Gastroesophageal sphincter (tissue), 4 donors: ENCODE measurements around the gene SMAGP. TPM values are rescaled to one million over a fixed set of nuclear protein-coding genes. Genes with fewer than 3 reads are reported as not detected.
A peak's percentile ranks its signal among the peaks of the same experiment; 100 is the strongest.
"Not testable (repeated sequence)": the region's sequence is repeated elsewhere in the genome, so short reads cannot be mapped to it uniquely, and the experiment has no call there.

Source experiments
- ATAC-seq: fragments of 150-250 bp; one replicate; pipeline ENCODE4 v1.9.1; 2016; ENCODE audit warnings: mild to moderate bottlenecking, moderate library complexity
- H3K27ac ChIP-seq, 4 donors: fragments of 200-600 bp; sonication (generic) in 3 of 4; 1 replicate in 3 of 4; 2 replicates in 1 of 4; pipeline ENCODE4 v1.5.1; 2016 to 2019
- H3K27me3 ChIP-seq: fragments of 200-600 bp; sonication (generic); one replicate; pipeline ENCODE4 v1.5.1; 2019
- H3K36me3 ChIP-seq, 2 donors: fragments of 200-600 bp; sonication (generic); one replicate each; pipeline ENCODE4 v1.5.1; 2019; ENCODE audit warnings: control low read depth in 1 of 2
- H3K4me1 ChIP-seq, 3 donors: fragments of 200-600 bp; sonication (generic); 1 replicate in 2 of 3; 2 replicates in 1 of 3; pipeline ENCODE4 v1.5.1; 2016 to 2019; ENCODE audit warnings: control low read depth in 2 of 3
- H3K4me3 ChIP-seq, 2 donors: fragments of 200-600 bp; sonication (generic); one replicate each; pipeline ENCODE4 v1.5.1; 2019; ENCODE audit warnings: mild to moderate bottlenecking in 1 of 2, moderate library complexity in 1 of 2
- H3K9me3 ChIP-seq, 3 donors: fragments of 200-600 bp; sonication (generic); one replicate each; pipeline ENCODE4 v1.5.1; 2017 to 2019; ENCODE audit warnings: control low read depth in 2 of 3
- CTCF ChIP-seq, 4 experiments: fragments of 200-600 bp in 2 of 4; fragments of 450-650 bp in 2 of 4; sonication (generic) in 1 of 4; IDR thresholded peaks; one replicate each; pipeline ENCODE4 v1.5.1; 2017 to 2019; ENCODE audit warnings: antibody characterized with exemption in 4 of 4, mild to moderate bottlenecking in 2 of 4, moderate library complexity in 2 of 4
- EP300 ChIP-seq: sonication (generic); formaldehyde crosslinking; IDR thresholded peaks from one replicate; pipeline ENCODE4 v1.6.1; 2017; ENCODE audit warnings: antibody characterized with exemption, mild to moderate bottlenecking
- POLR2A ChIP-seq, 2 donors: fragments of 450-650 bp; IDR thresholded peaks; one replicate each; pipeline ENCODE4 v1.6.1; 2017; ENCODE audit warnings: antibody characterized with exemption in 2 of 2, mild to moderate bottlenecking in 2 of 2, moderate library complexity in 1 of 2
- POLR2AphosphoS5 ChIP-seq: sonication (generic); formaldehyde crosslinking; IDR thresholded peaks from one replicate; pipeline ENCODE4 v1.6.1; 2017; ENCODE audit warnings: antibody characterized with exemption
- WGBS, 2 donors: methylation state at CpG; one replicate each; pipeline ENCODE4 v1.1.5; 2018; ENCODE audit warnings: low coverage in 1 of 2; 5-methylcytosine and 5-hydroxymethylcytosine counted together
- total RNA-seq, 4 donors: library from RNA; depleted of rRNA; stranded (reverse); fragments of >200 nt; gene quantifications; one replicate each; pipeline ENCODE4 v1.1.0, GENCODE V29; 2016

The SMAGP gene
- total RNA-seq, 4 donors from 2014 or later: 1.2 to 8.0 (median 3.6) TPM

GRCh38 chr12:51238037-51238509 lies 32.1 kb downstream of the SMAGP start:
- H3K36me3 ChIP-seq: peaks cover 0 to 31% of the 10 kb centered on the region in 2 donors
- no peak for ATAC-seq
- 8 to 9% methylated on average over 8 to 10 of the region's 10 CpGs for WGBS, 2 donors
- TF ChIP-seq POLR2A (IDR thresholded peaks at IDR 0.05) (no peak), CTCF (IDR thresholded peaks at IDR 0.05) (no peak), EP300 (no peak), POLR2AphosphoS5 (no peak)
- H3K27me3 ChIP-seq: no peaks in the 10 kb centered on the region
- H3K27ac ChIP-seq: peak overlapping the region in 3 of 4 donors; percentile 100
- H3K4me3 ChIP-seq: peak overlapping the region; percentile 72 to 88
- H3K4me1 ChIP-seq: peaks cover 3 to 41% (median 11%) of the 10 kb centered on the region in 3 donors
- no peaks in the 10 kb centered on the region for H3K9me3 ChIP-seq

GRCh38 chr12:51234530-51234929 lies 35.7 kb downstream of the SMAGP start:
- WGBS, 2 donors: 56 to 57% methylated on average over 5 of the region's 5 CpGs
- ATAC-seq: no peak
- no peak overlapping the region for H3K27ac ChIP-seq
- no peaks in the 10 kb centered on the region for H3K27me3 ChIP-seq
- H3K9me3 ChIP-seq: no peaks in the 10 kb centered on the region
- no peak overlapping the region for H3K4me3 ChIP-seq
- H3K36me3 ChIP-seq: no peaks in the 10 kb centered on the region
- TF ChIP-seq EP300 (no peak), POLR2AphosphoS5 (no peak), CTCF (IDR thresholded peaks at IDR 0.05) (no peak), POLR2A (IDR thresholded peaks at IDR 0.05) (no peak)
- H3K4me1 ChIP-seq: peaks cover 0 to 8% (median 0%) of the 10 kb centered on the region in 3 donors

GRCh38 chr12:51232642-51233041 lies 37.6 kb downstream of the SMAGP start:
- Histone ChIP-seq H3K9me3 (no peaks in the 10 kb centered on the region), H3K27ac (no peak overlapping the region), H3K27me3 (no peaks in the 10 kb centered on the region), H3K4me3 (no peak overlapping the region), H3K36me3 (no peaks in the 10 kb centered on the region), H3K4me1 (no peaks in the 10 kb centered on the region)
- TF ChIP-seq POLR2AphosphoS5 (no peak), POLR2A (IDR thresholded peaks at IDR 0.05) (no peak), CTCF (IDR thresholded peaks at IDR 0.05) (no peak), EP300 (no peak)
- ATAC-seq: no peak

GRCh38 chr12:51229116-51229809 lies 41.0 kb downstream of the SMAGP start:
- Histone ChIP-seq H3K4me3 (no peak overlapping the region), H3K27ac (no peak overlapping the region), H3K36me3 (peaks cover 0 to 7% of the 10 kb centered on the region in 2 donors), H3K4me1 (no peaks in the 10 kb centered on the region), H3K9me3 (no peaks in the 10 kb centered on the region), H3K27me3 (no peaks in the 10 kb centered on the region)
- TF ChIP-seq POLR2AphosphoS5: no peak
- TF ChIP-seq CTCF (IDR thresholded peaks at IDR 0.05): no peak
- no peak for TF ChIP-seq POLR2A (IDR thresholded peaks at IDR 0.05)
- TF ChIP-seq EP300: no peak
- WGBS, 2 donors: 91 to 94% methylated on average over 4 to 7 of the region's 7 CpGs
- no peak for ATAC-seq

GRCh38 chr12:51227962-51228361 lies 42.3 kb downstream of the SMAGP start:
- ATAC-seq: no peak

GRCh38 chr12:51227112-51227511 lies 43.1 kb downstream of the SMAGP start:
- ATAC-seq, H3K36me3 ChIP-seq, H3K27ac ChIP-seq, H3K4me3 ChIP-seq, H3K27me3 ChIP-seq, H3K4me1 ChIP-seq, H3K9me3 ChIP-seq: not testable (repeated sequence)
- 56 to 71% methylated on average over 2 to 5 of the region's 5 CpGs for WGBS, 2 donors

More at GRCh38 chr12:51227962-51228361, 42.3 kb downstream of the SMAGP start:
- no peaks in the 10 kb centered on the region for H3K27me3 ChIP-seq
- no peaks in the 10 kb centered on the region for H3K4me1 ChIP-seq
- H3K9me3 ChIP-seq: no peaks in the 10 kb centered on the region
- H3K4me3 ChIP-seq: no peak overlapping the region
- peaks cover 0 to 10% of the 10 kb centered on the region in 2 donors for H3K36me3 ChIP-seq
- H3K27ac ChIP-seq: no peak overlapping the region
- TF ChIP-seq EP300 (no peak), POLR2A (IDR thresholded peaks at IDR 0.05) (no peak), POLR2AphosphoS5 (no peak), CTCF (IDR thresholded peaks at IDR 0.05) (no peak)
- WGBS, 2 donors: 64 to 100% methylated on average over 1 of the region's 1 CpG
